ENCODE results near the gene ASB11.

DNA sequence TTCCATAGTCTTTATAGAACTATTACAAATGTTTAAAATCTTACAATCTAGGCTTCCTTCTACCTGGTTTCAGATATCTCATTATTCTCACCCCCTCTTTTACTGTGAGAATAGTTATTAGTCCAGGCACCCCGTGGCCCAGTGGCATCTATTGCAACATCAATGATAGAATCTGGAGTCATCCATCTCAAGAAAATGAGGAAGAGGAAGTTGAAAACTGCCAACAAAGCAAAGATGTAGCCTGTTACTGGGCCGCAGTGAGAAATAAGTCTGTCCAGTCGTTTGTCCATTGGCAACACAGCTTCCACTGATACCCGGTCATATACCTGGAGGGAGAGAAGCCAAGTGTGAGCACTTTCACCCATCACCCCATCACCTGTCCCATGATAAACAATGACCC, 6.0 kb upstream of the ASB11 start:
- no peak for TF ChIP-seq GATA3 (IDR thresholded peaks at IDR 0.05; ENCODE audit: low read depth, low read length)
- TF ChIP-seq GATA2 (IDR thresholded peaks at IDR 0.05; ENCODE audit: low read depth, low read length) = no peak

All from SH-SY5Y (cell line).